Activated T-cell treated with anti-CD3 and anti-CD28 coated beads for 24 hours (primary cell): ENCODE data around the gene SLF2.

ENCODE experiments used
- DNase-seq: peaks from one replicate; pipeline ENCODE4 v3.0.0-alpha.2; 2020; ENCODE audit warnings: low read depth

Gene SLF2

GRCh38 chr10:101000127-101000914 lies 87.6 kb downstream of the SLF2 start:
- DNase-seq = no peak

GRCh38 chr10:101000915-101001658 lies 88.3 kb downstream of the SLF2 start:
- DNase-seq = no peak

- no peak for DNase-seq
Measured at GRCh38 chr10:101001659-101002035, 88.9 kb downstream of the SLF2 start.

- DNase-seq = no peak
Measured at GRCh38 chr10:101002456-101002855, 89.7 kb downstream of the SLF2 start.

GRCh38 chr10:101003639-101004206 lies 91.0 kb downstream of the SLF2 start:
- no peak for DNase-seq

GRCh38 chr10:101005361-101005760 lies 92.6 kb downstream of the SLF2 start:
- DNase-seq = no peak

GRCh38 chr10:101005869-101006567 lies 93.3 kb downstream of the SLF2 start:
- DNase-seq = no peak

GRCh38 chr10:101006593-101007098 lies 93.9 kb downstream of the SLF2 start:
- DNase-seq = no peak

GRCh38 chr10:101007099-101007711 lies 94.4 kb downstream of the SLF2 start:
- no peak for DNase-seq

GRCh38 chr10:101007915-101008822 lies 95.4 kb downstream of the SLF2 start:
- no peak for DNase-seq

- DNase-seq = no peak
Measured at GRCh38 chr10:101008823-101009423, 96.2 kb downstream of the SLF2 start.

- no peak for DNase-seq
Measured at GRCh38 chr10:101010329-101010728, 97.6 kb downstream of the SLF2 start.

GRCh38 chr10:101011517-101012423 lies 99.0 kb downstream of the SLF2 start:
- DNase-seq = no peak

GRCh38 chr10:101012525-101013364 lies 100.0 kb downstream of the SLF2 start:
- peak; percentile 70 for DNase-seq

GRCh38 chr10:101013365-101013825 lies 100.6 kb downstream of the SLF2 start:
- no peak for DNase-seq

GRCh38 chr10:101014230-101014884 lies 101.6 kb downstream of the SLF2 start:
- DNase-seq = peak; percentile 63
